ENCODE data around the gene AP3D1. TPM values are rescaled to one million over a fixed set of nuclear protein-coding genes. Genes with fewer than 3 reads are reported as not detected.

The AP3D1 gene
- polyA plus RNA-seq, 1 donor = 103 TPM

DNA sequence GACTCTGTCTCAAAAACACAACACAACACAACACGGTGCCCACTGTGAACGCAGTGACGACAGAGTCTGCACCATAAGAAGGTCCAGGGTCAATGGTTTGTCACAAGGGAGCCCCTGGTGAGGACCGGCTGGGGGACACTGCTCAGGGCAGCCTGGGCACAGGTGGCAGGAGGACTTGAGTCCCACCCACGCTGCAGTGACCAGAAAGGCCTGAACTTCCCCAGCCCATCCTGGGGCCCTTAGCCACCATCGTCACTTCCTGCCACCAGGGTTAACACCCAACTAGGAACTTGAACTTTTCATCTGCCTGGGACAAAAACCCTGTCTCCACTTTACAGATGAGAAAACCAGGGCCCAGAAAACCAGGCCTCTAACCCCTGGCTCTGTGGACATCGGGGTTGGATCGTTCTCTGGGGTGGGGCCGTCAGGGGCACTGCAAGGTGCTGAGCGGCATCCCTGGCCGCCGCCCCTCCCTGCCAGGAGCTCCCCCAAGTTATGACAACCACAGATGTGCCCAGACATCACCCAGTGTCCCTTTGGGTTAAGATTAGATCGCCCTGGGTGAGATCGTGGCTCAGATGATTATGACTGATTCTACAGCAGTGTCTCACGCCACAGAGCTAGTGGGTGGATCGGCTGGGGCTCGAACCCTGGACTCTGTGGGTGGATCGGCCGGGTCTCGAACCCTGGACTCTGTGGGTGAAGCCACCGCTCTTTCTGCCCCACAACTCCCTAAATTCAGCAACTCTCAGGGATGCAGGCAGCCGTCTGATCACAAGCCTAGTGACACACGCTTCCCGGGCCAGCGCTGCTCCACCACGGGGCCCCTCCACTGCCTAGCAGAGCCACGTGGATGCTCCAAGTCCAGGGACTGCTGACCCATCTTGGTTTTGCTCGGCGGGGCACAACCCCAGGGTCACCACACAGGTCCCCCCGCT lies 69.2 kb downstream of the AP3D1 start:
- no peak for DNase-seq
- H3K4me1 ChIP-seq (ENCODE audit: control insufficient read depth, insufficient read depth, low read length) = peaks cover 2% of the 10 kb centered on the region
- H3K27me3 ChIP-seq (ENCODE audit: control insufficient read depth, insufficient read depth, low read length) = no peaks in the 10 kb centered on the region
- peaks cover 59% of the 10 kb centered on the region for H3K36me3 ChIP-seq (ENCODE audit: control insufficient read depth, insufficient read depth, low read length)
- no peak overlapping the region for H3K4me3 ChIP-seq (ENCODE audit: low read length)
- no CpG with 5 or more reads among the region's 30 CpGs for WGBS (ENCODE audit: insufficient coverage, low lambda C conversion rate)
- H3K9me3 ChIP-seq (ENCODE audit: control insufficient read depth, low read depth, low read length) = peaks cover 7% of the 10 kb centered on the region
- no peak overlapping the region for H3K27ac ChIP-seq (ENCODE audit: low read length)

DNA sequence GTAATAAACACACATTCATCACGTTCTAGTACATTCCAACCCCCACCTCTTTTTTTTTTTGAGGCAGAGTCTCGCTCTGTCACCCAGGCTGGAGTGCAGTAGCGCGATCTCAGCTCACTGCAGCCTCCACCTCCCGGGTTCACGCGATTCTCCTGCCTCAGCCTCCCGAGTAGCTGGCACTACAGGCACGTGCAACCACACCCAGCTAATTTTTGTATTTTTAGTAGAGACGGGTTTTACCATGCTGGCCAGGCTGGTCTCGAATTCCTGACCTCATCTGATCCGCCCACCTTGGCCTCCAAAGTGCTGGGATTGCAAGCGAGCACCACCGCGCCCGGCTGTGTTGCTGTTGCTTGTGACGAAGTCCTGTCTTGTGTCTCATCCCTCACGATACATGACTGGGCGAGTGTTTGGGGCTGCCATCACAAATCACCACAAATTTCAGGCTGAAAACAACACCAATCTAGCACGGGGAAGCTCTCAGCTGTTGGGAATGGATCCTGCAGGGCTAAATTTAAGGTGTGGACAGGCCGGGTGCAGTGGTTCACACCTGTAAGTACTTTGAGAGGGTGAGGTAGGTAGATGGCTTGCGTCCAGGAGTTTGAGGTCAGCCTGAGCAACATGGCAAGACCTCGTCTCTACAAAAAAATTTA lies 70.9 kb downstream of the AP3D1 start:
- Histone ChIP-seq H3K27me3 (ENCODE audit: control insufficient read depth, insufficient read depth, low read length) (no peaks in the 10 kb centered on the region), H3K4me3 (ENCODE audit: low read length) (no peak overlapping the region), H3K27ac (ENCODE audit: low read length) (no peak overlapping the region), H3K4me1 (ENCODE audit: control insufficient read depth, insufficient read depth, low read length) (no peaks in the 10 kb centered on the region), H3K36me3 (ENCODE audit: control insufficient read depth, insufficient read depth, low read length) (peaks cover 70% of the 10 kb centered on the region), H3K9me3 (ENCODE audit: control insufficient read depth, low read depth, low read length) (peaks cover 13% of the 10 kb centered on the region)
- no peak for DNase-seq
- no CpG with 5 or more reads among the region's 23 CpGs for WGBS (ENCODE audit: insufficient coverage, low lambda C conversion rate)

DNA sequence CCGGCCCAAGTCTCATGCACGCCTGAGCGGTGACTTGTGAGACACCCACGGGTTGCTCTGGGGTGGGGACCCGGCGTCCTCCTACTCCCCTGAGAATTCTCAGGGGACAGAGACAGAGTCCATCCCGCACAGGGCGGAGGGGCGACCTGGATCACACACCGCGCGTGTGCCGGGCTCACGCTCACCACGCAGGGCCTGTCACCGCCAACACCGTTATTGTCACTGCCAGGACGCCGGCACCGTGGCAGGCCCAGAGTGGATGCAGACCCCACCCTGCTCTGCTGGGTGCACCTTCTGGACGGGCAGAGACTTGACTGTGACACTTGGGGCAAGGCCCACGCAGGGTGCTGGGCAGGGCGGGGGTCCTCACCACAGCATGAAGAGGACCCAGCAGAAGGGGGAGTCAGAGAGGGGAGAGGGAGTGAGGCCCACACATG lies 71.5 kb downstream of the AP3D1 start:
- H3K9me3 ChIP-seq (ENCODE audit: control insufficient read depth, low read depth, low read length) = peaks cover 13% of the 10 kb centered on the region
- no CpG with 5 or more reads among the region's 23 CpGs for WGBS (ENCODE audit: insufficient coverage, low lambda C conversion rate)
- H3K4me1 ChIP-seq (ENCODE audit: control insufficient read depth, insufficient read depth, low read length) = no peaks in the 10 kb centered on the region
- H3K27me3 ChIP-seq (ENCODE audit: control insufficient read depth, insufficient read depth, low read length) = no peaks in the 10 kb centered on the region
- H3K4me3 ChIP-seq (ENCODE audit: low read length) = no peak overlapping the region
- no peak overlapping the region for H3K27ac ChIP-seq (ENCODE audit: low read length)
- DNase-seq = no peak
- H3K36me3 ChIP-seq (ENCODE audit: control insufficient read depth, insufficient read depth, low read length) = peaks cover 71% of the 10 kb centered on the region

DNA sequence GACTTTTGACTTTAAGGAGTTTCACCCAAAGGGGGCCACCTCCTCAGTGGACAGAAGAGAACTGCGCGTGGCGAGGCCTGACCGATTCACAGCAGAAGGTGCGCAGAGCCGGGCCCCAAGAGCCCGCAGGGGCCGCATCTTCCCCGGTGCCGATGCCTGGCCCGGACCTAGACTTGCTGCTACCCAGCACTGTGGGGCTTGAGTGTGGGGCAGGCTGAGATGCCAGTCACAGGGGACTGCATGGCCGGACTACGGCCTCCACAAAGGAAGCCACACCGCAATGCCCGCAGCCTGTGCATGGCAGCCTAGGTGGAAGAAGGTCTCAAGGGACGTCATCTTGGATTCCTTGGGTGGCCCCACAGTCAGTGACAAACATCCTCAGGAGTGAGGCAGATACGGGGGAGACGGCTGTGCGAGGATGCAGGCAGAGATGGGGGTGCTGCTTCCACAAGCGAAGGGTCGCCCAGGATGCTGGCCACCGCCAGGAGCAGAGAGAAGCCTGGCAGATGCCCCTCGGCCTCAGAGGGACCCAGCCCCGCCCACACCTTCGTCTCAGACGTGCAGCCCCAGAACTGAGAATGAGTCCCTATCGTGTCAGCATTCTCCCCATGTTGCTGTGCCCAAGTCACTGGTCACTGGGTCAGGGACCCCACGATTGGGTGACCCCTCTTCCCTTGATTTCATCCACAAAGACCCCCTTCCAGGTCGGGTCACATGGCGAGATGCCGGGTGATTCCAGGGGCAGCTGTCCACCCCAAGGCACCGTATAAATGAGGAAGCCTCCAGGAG lies 72.1 kb downstream of the AP3D1 start:
- peaks cover 13% of the 10 kb centered on the region for H3K9me3 ChIP-seq (ENCODE audit: control insufficient read depth, low read depth, low read length)
- WGBS (ENCODE audit: insufficient coverage, low lambda C conversion rate) = 100% methylated on average over 2 of the region's 32 CpGs
- H3K4me1 ChIP-seq (ENCODE audit: control insufficient read depth, insufficient read depth, low read length) = no peaks in the 10 kb centered on the region
- no peak overlapping the region for H3K4me3 ChIP-seq (ENCODE audit: low read length)
- H3K36me3 ChIP-seq (ENCODE audit: control insufficient read depth, insufficient read depth, low read length) = peaks cover 70% of the 10 kb centered on the region
- no peak for DNase-seq
- H3K27me3 ChIP-seq (ENCODE audit: control insufficient read depth, insufficient read depth, low read length) = no peaks in the 10 kb centered on the region
- no peak overlapping the region for H3K27ac ChIP-seq (ENCODE audit: low read length)

DNA sequence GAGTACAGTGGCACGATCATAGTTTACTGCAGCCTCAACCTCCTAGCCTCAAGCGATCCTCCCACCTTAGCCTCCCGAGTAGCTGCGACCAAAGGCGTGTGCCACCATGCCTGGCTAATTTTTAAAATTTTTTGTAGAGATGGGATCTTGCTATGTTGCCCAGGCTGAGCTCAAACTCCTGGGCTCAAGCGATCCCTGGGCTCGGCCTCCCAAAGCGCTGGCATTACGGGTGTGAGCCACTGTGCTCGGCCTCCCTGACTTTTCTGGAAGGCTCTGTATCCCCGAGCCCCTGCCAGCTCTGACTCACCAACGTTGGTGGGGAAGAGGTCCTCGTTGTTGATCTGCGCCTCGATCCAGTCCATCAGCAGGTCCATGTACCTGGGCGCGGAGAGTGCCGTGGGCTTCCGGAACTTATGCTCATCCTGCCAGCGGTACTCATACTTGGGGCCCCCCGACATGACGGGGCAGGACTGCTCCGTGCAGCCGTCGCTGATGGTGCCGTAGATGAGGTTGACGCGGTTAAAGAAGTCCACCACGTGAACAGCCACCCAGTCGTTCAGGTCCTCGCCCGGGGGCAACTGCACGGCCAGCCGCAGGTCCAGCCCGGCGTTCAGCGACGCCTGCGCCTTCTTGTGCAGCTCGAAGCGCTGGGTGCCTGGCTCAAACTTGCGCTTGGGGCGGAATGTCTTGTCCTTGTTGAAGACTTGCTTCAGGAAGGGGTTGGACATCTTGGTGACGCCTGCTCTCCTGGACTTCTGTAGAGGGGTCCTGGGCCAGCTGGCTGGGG lies 73.3 kb downstream of the AP3D1 start:
- Histone ChIP-seq H3K4me1 (ENCODE audit: control insufficient read depth, insufficient read depth, low read length) (no peaks in the 10 kb centered on the region), H3K27me3 (ENCODE audit: control insufficient read depth, insufficient read depth, low read length) (no peaks in the 10 kb centered on the region), H3K36me3 (ENCODE audit: control insufficient read depth, insufficient read depth, low read length) (peaks cover 69% of the 10 kb centered on the region), H3K27ac (ENCODE audit: low read length) (no peak overlapping the region), H3K4me3 (ENCODE audit: low read length) (no peak overlapping the region), H3K9me3 (ENCODE audit: control insufficient read depth, low read depth, low read length) (peaks cover 13% of the 10 kb centered on the region)
- no CpG with 5 or more reads among the region's 44 CpGs for WGBS (ENCODE audit: insufficient coverage, low lambda C conversion rate)
- DNase-seq = no peak

DNA sequence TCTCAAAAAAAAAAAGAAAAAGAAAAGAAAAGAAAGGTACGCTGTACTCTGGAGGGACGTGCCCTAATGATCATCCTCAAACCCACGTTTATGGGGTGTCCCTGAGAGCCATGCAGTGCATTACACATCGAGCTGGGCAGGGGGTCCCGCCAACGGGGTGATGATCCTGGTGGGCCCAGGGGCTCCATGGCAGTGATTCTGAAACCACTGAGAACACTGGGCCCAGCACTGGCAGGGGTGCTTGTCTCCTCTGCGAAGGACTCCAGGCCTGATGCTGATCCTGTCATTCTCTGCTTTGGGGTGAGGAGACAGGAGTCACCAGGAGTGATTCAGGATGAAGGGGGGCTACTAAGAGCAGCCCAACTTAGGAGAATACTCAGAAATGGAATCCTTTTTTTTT lies 74.0 kb downstream of the AP3D1 start:
- Histone ChIP-seq H3K27me3 (ENCODE audit: control insufficient read depth, insufficient read depth, low read length) (no peaks in the 10 kb centered on the region), H3K4me3 (ENCODE audit: low read length) (no peak overlapping the region), H3K36me3 (ENCODE audit: control insufficient read depth, insufficient read depth, low read length) (peaks cover 71% of the 10 kb centered on the region), H3K27ac (ENCODE audit: low read length) (no peak overlapping the region), H3K4me1 (ENCODE audit: control insufficient read depth, insufficient read depth, low read length) (no peaks in the 10 kb centered on the region), H3K9me3 (ENCODE audit: control insufficient read depth, low read depth, low read length) (peaks cover 13% of the 10 kb centered on the region)
- no CpG with 5 or more reads among the region's 7 CpGs for WGBS (ENCODE audit: insufficient coverage, low lambda C conversion rate)
- DNase-seq = no peak

DNA sequence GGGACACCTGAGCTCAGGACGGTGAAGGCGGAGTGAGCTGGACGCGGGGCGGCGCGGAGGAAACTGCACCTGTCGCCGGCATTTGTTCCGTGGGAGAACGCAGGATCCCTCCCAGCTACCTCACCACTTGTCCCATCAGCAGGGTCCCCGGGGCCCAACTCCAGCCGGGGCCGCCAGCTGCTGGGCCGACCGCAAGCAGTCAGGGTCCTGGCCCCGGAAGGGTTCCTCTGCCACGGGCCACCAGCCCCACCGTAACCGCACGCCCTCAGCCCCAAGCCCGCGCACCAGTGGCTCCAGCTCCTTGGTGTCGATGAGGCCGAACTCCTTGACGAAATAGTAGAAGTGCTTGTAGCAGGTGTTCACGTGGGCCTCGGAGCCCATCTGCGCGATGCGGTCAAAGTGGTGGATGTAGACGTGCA lies 74.8 kb downstream of the AP3D1 start:
- Histone ChIP-seq H3K9me3 (ENCODE audit: control insufficient read depth, low read depth, low read length) (peaks cover 13% of the 10 kb centered on the region), H3K27me3 (ENCODE audit: control insufficient read depth, insufficient read depth, low read length) (no peaks in the 10 kb centered on the region), H3K36me3 (ENCODE audit: control insufficient read depth, insufficient read depth, low read length) (peaks cover 69% of the 10 kb centered on the region), H3K4me3 (ENCODE audit: low read length) (no peak overlapping the region), H3K4me1 (ENCODE audit: control insufficient read depth, insufficient read depth, low read length) (no peaks in the 10 kb centered on the region), H3K27ac (ENCODE audit: low read length) (no peak overlapping the region)
- no peak for DNase-seq
- WGBS (ENCODE audit: insufficient coverage, low lambda C conversion rate) = no CpG with 5 or more reads among the region's 32 CpGs

DNA sequence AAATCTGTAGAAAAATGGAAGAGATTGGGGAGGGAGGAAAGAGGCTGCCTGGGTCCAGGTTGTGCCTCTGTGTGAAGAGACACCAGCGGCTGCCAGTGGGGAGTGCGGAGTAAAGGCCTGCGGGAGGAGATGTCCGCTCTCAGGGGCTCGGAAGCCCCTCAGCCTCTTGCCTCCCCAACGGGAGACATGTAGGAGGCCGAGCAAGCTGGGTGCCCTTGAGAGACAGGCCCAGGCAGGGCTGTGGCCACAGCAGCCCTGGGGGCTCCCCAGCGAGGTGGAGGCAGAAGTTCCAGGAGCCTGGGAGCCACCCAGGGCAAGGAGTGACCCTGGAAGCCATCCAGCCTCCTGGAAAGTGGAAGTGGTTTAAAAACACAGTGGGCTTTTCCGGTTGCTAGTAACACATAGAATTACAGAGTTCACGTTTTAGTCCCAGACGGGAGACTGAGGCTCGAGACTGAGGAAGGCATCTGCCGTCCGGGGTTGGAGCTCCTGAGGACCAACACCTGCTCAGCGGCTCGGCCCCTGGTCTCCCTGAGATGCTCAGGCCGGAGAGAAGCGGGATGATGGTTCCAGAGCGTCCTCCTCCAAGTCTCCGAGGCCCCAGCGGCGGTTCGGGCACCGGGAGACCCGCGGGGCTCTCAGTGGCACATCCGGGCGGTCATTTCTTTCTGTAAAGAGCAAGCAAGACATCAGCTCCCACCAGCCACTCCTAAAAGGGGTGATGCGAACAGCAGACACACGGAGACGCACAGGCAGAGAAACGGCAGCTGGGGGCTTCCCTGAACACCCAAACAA lies 78.4 kb downstream of the AP3D1 start:
- H3K9me3 ChIP-seq (ENCODE audit: control insufficient read depth, low read depth, low read length) = peaks cover 7% of the 10 kb centered on the region
- H3K4me1 ChIP-seq (ENCODE audit: control insufficient read depth, insufficient read depth, low read length) = peaks cover 7% of the 10 kb centered on the region
- H3K27ac ChIP-seq (ENCODE audit: low read length) = no peak overlapping the region
- no peak for DNase-seq
- H3K36me3 ChIP-seq (ENCODE audit: control insufficient read depth, insufficient read depth, low read length) = peaks cover 51% of the 10 kb centered on the region
- no peak overlapping the region for H3K4me3 ChIP-seq (ENCODE audit: low read length)
- H3K27me3 ChIP-seq (ENCODE audit: control insufficient read depth, insufficient read depth, low read length) = no peaks in the 10 kb centered on the region
- 100% methylated on average over 1 of the region's 32 CpGs for WGBS (ENCODE audit: insufficient coverage, low lambda C conversion rate)

DNA sequence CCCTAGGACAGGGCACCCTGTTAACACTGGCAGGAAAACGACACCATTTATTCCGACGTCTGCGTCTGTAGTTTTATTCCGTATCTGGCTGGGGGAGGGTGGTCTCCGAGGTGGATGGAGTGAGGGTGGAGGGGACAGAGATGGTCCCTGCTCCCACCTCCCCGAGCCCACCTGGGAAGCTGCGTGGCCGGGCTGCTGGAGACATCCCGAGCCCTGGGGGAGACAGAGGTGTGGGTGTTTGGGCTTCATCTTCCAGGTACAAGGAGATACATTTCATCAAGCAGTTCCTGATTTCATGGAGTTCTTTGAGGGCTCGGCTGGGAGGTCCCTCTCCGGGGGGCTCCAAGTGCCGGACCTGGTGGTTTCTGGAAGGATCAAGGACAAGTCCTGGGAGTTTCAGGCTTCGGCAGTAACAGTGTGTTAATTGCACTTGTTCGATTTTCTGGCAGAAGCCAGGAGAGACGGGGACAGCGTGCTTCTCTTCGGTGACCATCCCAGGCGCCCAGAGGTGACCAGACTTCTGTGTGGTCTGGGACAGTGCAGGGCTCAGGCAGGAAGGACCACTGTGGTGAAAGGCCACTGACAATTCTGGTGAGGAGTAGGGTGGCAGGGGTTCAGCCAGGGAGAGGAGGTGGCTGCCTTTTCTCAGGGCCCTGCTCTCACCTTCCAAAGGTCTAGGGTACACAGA lies 80.2 kb downstream of the AP3D1 start:
- DNase-seq = no peak
- Histone ChIP-seq H3K27ac (ENCODE audit: low read length) (no peak overlapping the region), H3K27me3 (ENCODE audit: control insufficient read depth, insufficient read depth, low read length) (no peaks in the 10 kb centered on the region), H3K9me3 (ENCODE audit: control insufficient read depth, low read depth, low read length) (no peaks in the 10 kb centered on the region), H3K4me3 (ENCODE audit: low read length) (no peak overlapping the region), H3K4me1 (ENCODE audit: control insufficient read depth, insufficient read depth, low read length) (peaks cover 18% of the 10 kb centered on the region), H3K36me3 (ENCODE audit: control insufficient read depth, insufficient read depth, low read length) (peaks cover 34% of the 10 kb centered on the region)
- WGBS (ENCODE audit: insufficient coverage, low lambda C conversion rate) = no CpG with 5 or more reads among the region's 19 CpGs
